GM12872 (cell line): ENCODE data around the gene DENND6B.

ENCODE experiments used
- CTCF ChIP-seq: IDR thresholded peaks from 3 replicates; pipeline ENCODE4 v1.5.1; 2011; ENCODE audit warnings: low read depth, mild to moderate bottlenecking, low read length, moderate library complexity; ENCODE audit not compliant: insufficient read depth

The DENND6B gene

GRCh38 chr22:50276143-50276542 is 50.7 kb downstream of the DENND6B start:
- peak; percentile 93 for TF ChIP-seq CTCF

GRCh38 chr22:50275181-50276055 is 51.4 kb downstream of the DENND6B start:
- TF ChIP-seq CTCF: no peak

- TF ChIP-seq CTCF: no peak
Observed at GRCh38 chr22:50274771-50275170, 52.0 kb downstream of the DENND6B start.

GRCh38 chr22:50274311-50274710 is 52.5 kb downstream of the DENND6B start:
- TF ChIP-seq CTCF: peak; percentile 38

- TF ChIP-seq CTCF: no peak
Observed at GRCh38 chr22:50272044-50272802, 54.6 kb downstream of the DENND6B start.

- peak; percentile 29; the same call in 1 of the 3 replicates for TF ChIP-seq CTCF
Observed at GRCh38 chr22:50271519-50271970, 55.3 kb downstream of the DENND6B start.

- TF ChIP-seq CTCF: no peak
Observed at GRCh38 chr22:50270666-50271394, 56.0 kb downstream of the DENND6B start.
